Keratinocyte (primary cell): Measurements from ENCODE around the gene CENPP. TPM values are rescaled to one million over a fixed set of nuclear protein-coding genes. Genes with fewer than 3 reads are reported as not detected.

Source experiments
- DNase-seq: peaks from one replicate; pipeline ENCODE4 v3.0.0-alpha.2; 2011; ENCODE audit warnings: low read depth, missing footprints, low spot score
- FAIRE-seq: peaks from 2 replicates; lab custom pipeline; 2011; peaks lifted over from hg19 to GRCh38; lab: Jason Lieb, UNC
- H2AFZ ChIP-seq: 2 replicates; pipeline ENCODE4 v1.6.0; 2012; ENCODE audit warnings: low read length, control low read depth, inconsistent platforms; ENCODE audit not compliant: control insufficient read depth
- H3K27ac ChIP-seq: 2 replicates; pipeline ENCODE4 v1.5.1; 2011; ENCODE audit warnings: low read length; ENCODE audit not compliant: control insufficient read depth, insufficient read depth
- H3K27me3 ChIP-seq: 3 replicates; pipeline ENCODE4 v1.6.0; 2011; ENCODE audit warnings: low read length; ENCODE audit not compliant: control insufficient read depth, insufficient read depth; ENCODE audit errors: extremely low read depth
- H3K36me3 ChIP-seq, 2 experiments: 2 replicates in 1 of 2; 3 replicates in 1 of 2; pipeline ENCODE4 v1.5.1; 2011; ENCODE audit warnings: low read length in 2 of 2, mild to moderate bottlenecking in 1 of 2; ENCODE audit not compliant: control insufficient read depth in 2 of 2, insufficient read depth in 2 of 2; ENCODE audit errors: extremely low read depth in 1 of 2
- H3K4me1 ChIP-seq: 3 replicates; pipeline ENCODE4 v1.5.1; 2011; ENCODE audit warnings: low read length; ENCODE audit not compliant: control insufficient read depth, insufficient read depth; ENCODE audit errors: extremely low read depth
- H3K4me2 ChIP-seq: 3 replicates; pipeline ENCODE4 v1.6.0; 2011; ENCODE audit warnings: low read depth, low read length; ENCODE audit not compliant: control insufficient read depth, insufficient read depth; ENCODE audit errors: extremely low read depth
- H3K4me3 ChIP-seq, 3 experiments: fragments of 200-600 bp in 1 of 3; sonication (generic) in 1 of 3; 2 replicates in 2 of 3; 3 replicates in 1 of 3; pipeline ENCODE4 v1.5.1; 2011 to 2016; ENCODE audit warnings: low read length in 3 of 3, mild to moderate bottlenecking in 3 of 3, control low read depth in 2 of 3, inconsistent platforms in 1 of 3, low read depth in 1 of 3, mixed read lengths in 1 of 3, mixed run types in 1 of 3, moderate library complexity in 1 of 3; ENCODE audit not compliant: control insufficient read depth in 2 of 3, insufficient read depth in 2 of 3; ENCODE audit errors: extremely low read depth in 1 of 3
- H3K79me2 ChIP-seq: 2 replicates; pipeline ENCODE4 v1.6.0; 2012; ENCODE audit warnings: low read length; ENCODE audit not compliant: control insufficient read depth, insufficient read depth
- H3K9ac ChIP-seq: 3 replicates; pipeline ENCODE4 v1.6.0; 2011; ENCODE audit warnings: low read length; ENCODE audit not compliant: control insufficient read depth, insufficient read depth; ENCODE audit errors: extremely low read depth
- H3K9me1 ChIP-seq: 3 replicates; pipeline ENCODE4 v1.6.0; 2011; ENCODE audit warnings: low read length; ENCODE audit not compliant: control insufficient read depth, insufficient read depth; ENCODE audit errors: extremely low read depth
- H3K9me3 ChIP-seq: 2 replicates; pipeline ENCODE4 v1.5.1; 2012; ENCODE audit warnings: low read depth, low read length; ENCODE audit not compliant: control insufficient read depth
- H4K20me1 ChIP-seq: 3 replicates; pipeline ENCODE4 v1.6.0; 2011; ENCODE audit warnings: low read length; ENCODE audit not compliant: control insufficient read depth, insufficient read depth; ENCODE audit errors: extremely low read depth
- EZH2 ChIP-seq: IDR thresholded peaks from one replicate; pipeline ENCODE4 v1.6.1; 2012; ENCODE audit warnings: inconsistent platforms, mild to moderate bottlenecking, low read length, moderate library complexity
- dilution Hi-C: fragments of 300-500 bp; cut with MboI; formaldehyde crosslinking; loops from one replicate; pipeline ENCODE4 v1.7.0; 2020; ENCODE audit warnings: low sequenced_read_pairs; ENCODE audit not compliant: extremely low pct_ligation_motif_present
- polyA plus RNA-seq, 5 experiments: library from polyadenylated mRNA; depleted of rRNA in 3 of 5; stranded (reverse) in 3 of 5; stranded (forward) in 1 of 5; unstranded in 1 of 5; fragments of >200 nt; gene quantifications; 1 replicate in 1 of 5; 2 replicates in 3 of 5; 3 replicates in 1 of 5; pipeline versions ENCODE4 v1.2.1 to v1.2.3, GENCODE V29; 2011 to 2012; ENCODE audit warnings: missing spikeins in 2 of 5, low read depth in 1 of 5, low replicate concordance in 1 of 5
- TF ChIP-seq, protein P1 (sequence below), 3 experiments: IDR thresholded peaks in 1 of 3; conservative IDR thresholded peaks in 1 of 3; optimal IDR thresholded peaks in 1 of 3; 2 replicates in 2 of 3; 3 replicates in 1 of 3; pipeline versions ENCODE3 to v1.5.1; 2011; ENCODE audit warnings: low read length in 3 of 3, mild to moderate bottlenecking in 3 of 3, moderate library complexity in 2 of 3, control low read depth in 1 of 3, inconsistent platforms in 1 of 3; ENCODE audit not compliant: insufficient read depth in 2 of 3; ENCODE audit errors: extremely low read depth in 1 of 3

CENPP gene
- polyA plus RNA-seq, 1 donor (not counting 4 experiments of a cell fraction or from before 2014, with no cell fraction given) = 6.7 TPM

DNA sequence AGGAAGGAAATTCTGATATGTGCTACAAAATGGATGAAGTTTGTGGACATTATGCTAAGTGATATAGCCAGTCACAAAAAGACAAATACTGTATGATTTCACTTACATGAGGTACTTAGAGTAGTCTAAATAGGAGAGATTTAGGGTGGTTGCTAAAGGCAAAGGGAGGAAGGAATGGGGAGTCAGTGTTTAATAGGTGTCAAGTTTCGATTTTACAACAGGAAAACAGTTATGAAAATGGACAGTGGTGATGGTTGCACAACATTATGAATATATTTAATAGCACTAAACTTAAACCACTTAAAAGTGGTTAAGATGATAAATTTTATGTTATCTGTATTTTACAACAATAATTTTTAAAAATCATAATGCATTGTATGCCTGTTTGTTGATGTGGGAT is 250.4 kb downstream of the CENPP start:
- H3K4me1 ChIP-seq = no peaks in the 10 kb centered on the region
- no peak for FAIRE-seq
- dilution Hi-C loops = no loop called here

DNA sequence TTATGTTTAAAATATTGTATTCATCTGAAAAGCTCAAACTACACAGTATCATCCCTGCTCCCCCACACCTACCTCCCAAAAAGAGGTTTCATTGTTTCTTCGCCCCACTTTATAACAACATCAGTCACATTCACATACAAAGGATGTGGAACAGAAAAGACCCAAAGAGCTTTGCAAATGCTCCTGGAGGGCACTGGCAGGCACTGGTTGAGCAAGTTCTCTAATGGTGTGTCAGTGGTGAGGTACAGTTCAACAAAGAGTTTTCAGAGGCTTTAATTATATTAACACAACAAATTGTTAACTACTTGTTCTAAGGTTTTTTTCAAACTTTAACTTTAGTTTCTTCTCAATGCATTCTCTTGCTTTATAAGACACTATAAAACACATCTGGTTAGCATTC is 264.2 kb downstream of the CENPP start:
- no peaks in the 10 kb centered on the region for H4K20me1 ChIP-seq
- no peaks in the 10 kb centered on the region for H3K36me3 ChIP-seq
- H3K4me3 ChIP-seq = no peak overlapping the region
- no peak overlapping the region for H3K4me2 ChIP-seq
- H3K27ac ChIP-seq = no peak overlapping the region
- no peak overlapping the region for H3K9ac ChIP-seq
- H3K4me1 ChIP-seq = no peaks in the 10 kb centered on the region
- H3K79me2 ChIP-seq = no peaks in the 10 kb centered on the region
- H3K9me1 ChIP-seq = no peaks in the 10 kb centered on the region
- no peaks in the 10 kb centered on the region for H3K27me3 ChIP-seq
- no peak for DNase-seq
- FAIRE-seq = no peak
- dilution Hi-C loops = no loop called here
- no peaks in the 10 kb centered on the region for H3K9me3 ChIP-seq
- H2AFZ ChIP-seq = no peak overlapping the region
- TF ChIP-seq, protein P1, sequence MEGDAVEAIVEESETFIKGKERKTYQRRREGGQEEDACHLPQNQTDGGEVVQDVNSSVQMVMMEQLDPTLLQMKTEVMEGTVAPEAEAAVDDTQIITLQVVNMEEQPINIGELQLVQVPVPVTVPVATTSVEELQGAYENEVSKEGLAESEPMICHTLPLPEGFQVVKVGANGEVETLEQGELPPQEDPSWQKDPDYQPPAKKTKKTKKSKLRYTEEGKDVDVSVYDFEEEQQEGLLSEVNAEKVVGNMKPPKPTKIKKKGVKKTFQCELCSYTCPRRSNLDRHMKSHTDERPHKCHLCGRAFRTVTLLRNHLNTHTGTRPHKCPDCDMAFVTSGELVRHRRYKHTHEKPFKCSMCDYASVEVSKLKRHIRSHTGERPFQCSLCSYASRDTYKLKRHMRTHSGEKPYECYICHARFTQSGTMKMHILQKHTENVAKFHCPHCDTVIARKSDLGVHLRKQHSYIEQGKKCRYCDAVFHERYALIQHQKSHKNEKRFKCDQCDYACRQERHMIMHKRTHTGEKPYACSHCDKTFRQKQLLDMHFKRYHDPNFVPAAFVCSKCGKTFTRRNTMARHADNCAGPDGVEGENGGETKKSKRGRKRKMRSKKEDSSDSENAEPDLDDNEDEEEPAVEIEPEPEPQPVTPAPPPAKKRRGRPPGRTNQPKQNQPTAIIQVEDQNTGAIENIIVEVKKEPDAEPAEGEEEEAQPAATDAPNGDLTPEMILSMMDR (optimal IDR thresholded peaks at IDR 0.05 in 1 of 3, IDR thresholded peaks at IDR 0.05 in 1 of 3, conservative IDR thresholded peaks at IDR 0.05 in 1 of 3; ENCODE audit: extremely low read depth in 1 of 3, insufficient read depth in 2 of 3, low read length in 3 of 3) = no peak

More for the DNA sequence above, 250.4 kb downstream of the CENPP start:
- no peak overlapping the region for H3K9ac ChIP-seq
- TF ChIP-seq, protein P1 (optimal IDR thresholded peaks at IDR 0.05 in 1 of 3, IDR thresholded peaks at IDR 0.05 in 1 of 3, conservative IDR thresholded peaks at IDR 0.05 in 1 of 3; ENCODE audit: extremely low read depth in 1 of 3, insufficient read depth in 2 of 3, low read length in 3 of 3) = no peak
- no peak for TF ChIP-seq EZH2
- no peak overlapping the region for H3K4me2 ChIP-seq
- H4K20me1 ChIP-seq = no peaks in the 10 kb centered on the region
- no peaks in the 10 kb centered on the region for H3K36me3 ChIP-seq
- H3K79me2 ChIP-seq = no peaks in the 10 kb centered on the region
- DNase-seq = no peak
- H3K9me1 ChIP-seq = no peaks in the 10 kb centered on the region
- no peak overlapping the region for H3K4me3 ChIP-seq
- H2AFZ ChIP-seq = no peak overlapping the region
- H3K9me3 ChIP-seq = no peaks in the 10 kb centered on the region
- no peak overlapping the region for H3K27ac ChIP-seq
- H3K27me3 ChIP-seq = no peaks in the 10 kb centered on the region
